ENCODE data around the gene CNPPD1. TPM values are rescaled to one million over a fixed set of nuclear protein-coding genes. Genes with fewer than 3 reads are reported as not detected.

The CNPPD1 gene
- total RNA-seq, 1 donor from 2014 or later, result 38.9 TPM

DNA sequence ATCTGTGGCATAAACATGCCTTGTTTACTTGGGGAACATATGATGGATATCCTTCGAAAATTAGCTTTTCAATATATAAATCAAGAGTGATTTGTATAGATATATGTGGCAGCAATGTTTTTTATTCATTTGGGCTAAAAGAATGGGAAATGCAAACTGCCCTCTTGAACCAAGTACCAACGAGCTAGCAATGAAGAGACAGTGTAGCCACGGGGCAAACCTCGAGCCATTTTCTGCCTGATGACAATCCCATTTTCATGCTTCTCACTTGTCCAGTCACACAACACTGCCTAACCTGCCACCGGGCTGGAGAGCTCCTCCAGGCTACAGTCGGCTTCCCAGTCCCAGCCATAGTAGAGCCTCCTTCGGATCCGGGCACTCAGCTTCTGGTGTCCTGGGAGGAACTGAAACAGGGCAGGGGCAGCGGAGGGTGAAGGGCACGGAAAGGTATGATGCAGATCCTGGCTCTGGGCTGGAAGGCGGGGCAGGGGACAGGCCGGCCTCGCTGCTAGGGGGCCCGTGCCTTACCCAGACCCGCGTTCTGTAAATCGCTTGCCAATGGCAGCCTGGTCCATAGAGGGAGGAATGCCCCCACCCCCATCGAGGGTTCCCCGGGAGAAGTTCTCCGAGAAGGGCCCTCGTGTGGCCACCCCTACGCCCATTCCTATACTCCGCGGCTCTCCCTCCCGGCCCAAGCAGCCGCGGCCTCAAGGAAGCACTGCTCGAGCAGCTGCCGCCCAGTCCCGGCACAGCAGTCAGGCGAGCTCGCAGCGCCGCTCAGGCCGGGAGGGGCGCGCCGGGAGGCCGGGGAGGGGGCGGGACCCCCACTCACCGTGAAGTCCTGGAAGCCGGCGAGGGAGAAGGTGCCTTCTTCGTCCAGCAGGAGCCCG is 552 bp downstream of the CNPPD1 start:
- H3K9me3 Mint-ChIP-seq (ENCODE audit: low read depth), result no peaks in the 10 kb centered on the region
- H3K27ac Mint-ChIP-seq, result peak overlapping the region; percentile 81
- H3K4me3 Mint-ChIP-seq (ENCODE audit: low read depth), result peak overlapping the region; percentile 87
- peaks cover 7% of the 10 kb centered on the region for H3K36me3 Mint-ChIP-seq (ENCODE audit: insufficient read depth)
- H3K4me1 Mint-ChIP-seq (ENCODE audit: low read depth), result peaks cover 20% of the 10 kb centered on the region
- no peaks in the 10 kb centered on the region for H3K27me3 Mint-ChIP-seq
- TF ChIP-seq, protein P1, sequence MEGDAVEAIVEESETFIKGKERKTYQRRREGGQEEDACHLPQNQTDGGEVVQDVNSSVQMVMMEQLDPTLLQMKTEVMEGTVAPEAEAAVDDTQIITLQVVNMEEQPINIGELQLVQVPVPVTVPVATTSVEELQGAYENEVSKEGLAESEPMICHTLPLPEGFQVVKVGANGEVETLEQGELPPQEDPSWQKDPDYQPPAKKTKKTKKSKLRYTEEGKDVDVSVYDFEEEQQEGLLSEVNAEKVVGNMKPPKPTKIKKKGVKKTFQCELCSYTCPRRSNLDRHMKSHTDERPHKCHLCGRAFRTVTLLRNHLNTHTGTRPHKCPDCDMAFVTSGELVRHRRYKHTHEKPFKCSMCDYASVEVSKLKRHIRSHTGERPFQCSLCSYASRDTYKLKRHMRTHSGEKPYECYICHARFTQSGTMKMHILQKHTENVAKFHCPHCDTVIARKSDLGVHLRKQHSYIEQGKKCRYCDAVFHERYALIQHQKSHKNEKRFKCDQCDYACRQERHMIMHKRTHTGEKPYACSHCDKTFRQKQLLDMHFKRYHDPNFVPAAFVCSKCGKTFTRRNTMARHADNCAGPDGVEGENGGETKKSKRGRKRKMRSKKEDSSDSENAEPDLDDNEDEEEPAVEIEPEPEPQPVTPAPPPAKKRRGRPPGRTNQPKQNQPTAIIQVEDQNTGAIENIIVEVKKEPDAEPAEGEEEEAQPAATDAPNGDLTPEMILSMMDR (IDR thresholded peaks at IDR 0.05; ENCODE audit: unreplicated experiment), result peak; percentile 27
- DNase-seq (ENCODE audit: low spot score, unreplicated experiment), result no peak

DNA sequence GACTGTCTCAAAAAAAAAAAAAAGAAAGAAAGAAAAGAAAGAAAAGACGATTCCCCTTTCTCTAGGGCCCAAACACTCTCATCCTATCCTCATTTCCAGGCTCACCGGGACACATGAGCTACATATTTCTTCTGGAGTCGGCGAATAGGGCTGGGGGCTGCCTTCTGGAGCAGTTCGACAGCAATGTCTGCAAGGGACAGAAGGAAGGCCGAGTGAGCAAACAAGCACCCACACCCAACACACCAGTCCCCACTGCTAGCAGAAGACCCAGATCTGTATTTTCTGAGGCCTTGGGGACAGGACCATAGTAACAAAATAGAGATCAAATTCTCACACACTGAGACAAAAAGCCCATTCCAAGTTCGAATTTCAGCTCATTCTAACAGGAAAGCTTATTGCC is 1.2 kb downstream of the CNPPD1 start:
- DNase-seq (ENCODE audit: low spot score, unreplicated experiment), result no peak
- Mint-ChIP-seq H3K4me3 (ENCODE audit: low read depth) (peak overlapping the region; percentile 87), H3K36me3 (ENCODE audit: insufficient read depth) (peaks cover 4% of the 10 kb centered on the region), H3K27me3 (no peaks in the 10 kb centered on the region), H3K4me1 (ENCODE audit: low read depth) (peaks cover 20% of the 10 kb centered on the region), H3K27ac (no peak overlapping the region), H3K9me3 (ENCODE audit: low read depth) (no peaks in the 10 kb centered on the region)
- TF ChIP-seq, protein P1 (IDR thresholded peaks at IDR 0.05; ENCODE audit: unreplicated experiment), result no peak

DNA sequence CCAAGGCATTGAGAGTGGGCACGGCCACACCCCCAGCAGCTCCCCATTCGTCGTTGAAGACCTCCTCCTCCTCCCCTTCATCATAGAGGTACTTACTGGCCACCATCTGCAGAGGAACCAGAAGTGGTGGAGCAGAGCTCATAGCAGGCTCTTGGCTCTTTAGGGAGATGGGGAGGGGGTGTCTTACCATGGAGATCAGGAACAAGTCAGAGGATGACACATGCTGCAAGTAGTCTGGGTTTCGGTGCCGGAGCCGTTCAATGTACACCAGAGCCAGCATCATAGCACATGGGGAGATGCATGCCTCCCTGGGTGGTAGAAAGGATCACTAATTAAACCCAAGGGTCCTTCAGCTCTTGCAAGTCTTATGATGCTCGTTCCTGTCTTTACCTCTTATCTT is 1.9 kb downstream of the CNPPD1 start:
- H3K27me3 Mint-ChIP-seq, result no peaks in the 10 kb centered on the region
- TF ChIP-seq, protein P1 (IDR thresholded peaks at IDR 0.05; ENCODE audit: unreplicated experiment), result no peak
- no peak overlapping the region for H3K27ac Mint-ChIP-seq
- H3K36me3 Mint-ChIP-seq (ENCODE audit: insufficient read depth), result peaks cover 4% of the 10 kb centered on the region
- DNase-seq (ENCODE audit: low spot score, unreplicated experiment), result no peak
- no peak overlapping the region for H3K4me3 Mint-ChIP-seq (ENCODE audit: low read depth)
- no peaks in the 10 kb centered on the region for H3K9me3 Mint-ChIP-seq (ENCODE audit: low read depth)
- peaks cover 20% of the 10 kb centered on the region for H3K4me1 Mint-ChIP-seq (ENCODE audit: low read depth)

DNA sequence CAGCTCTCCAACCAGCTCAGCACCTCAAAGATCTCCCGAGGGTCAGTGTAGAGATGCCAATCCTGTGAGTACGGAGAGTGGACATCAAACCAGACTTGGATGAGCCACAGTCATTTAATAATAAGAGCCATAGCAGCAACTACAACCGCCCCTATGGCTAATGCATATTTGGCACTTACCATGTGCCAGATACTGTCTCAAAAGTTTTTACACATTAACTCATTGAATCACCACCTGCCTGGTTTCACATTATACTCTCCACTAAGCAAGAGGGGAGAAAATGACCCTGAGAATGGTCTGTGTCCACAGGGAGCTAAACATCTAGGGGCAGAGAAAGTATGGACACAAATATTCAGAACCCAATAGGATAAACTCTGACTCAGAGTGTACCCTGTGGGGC is 2.6 kb downstream of the CNPPD1 start:
- Mint-ChIP-seq H3K4me1 (ENCODE audit: low read depth) (peaks cover 17% of the 10 kb centered on the region), H3K27ac (no peak overlapping the region), H3K36me3 (ENCODE audit: insufficient read depth) (peaks cover 4% of the 10 kb centered on the region), H3K27me3 (no peaks in the 10 kb centered on the region), H3K9me3 (ENCODE audit: low read depth) (no peaks in the 10 kb centered on the region), H3K4me3 (ENCODE audit: low read depth) (no peak overlapping the region)
- TF ChIP-seq, protein P1 (IDR thresholded peaks at IDR 0.05; ENCODE audit: unreplicated experiment), result no peak
- no peak for DNase-seq (ENCODE audit: low spot score, unreplicated experiment)

DNA sequence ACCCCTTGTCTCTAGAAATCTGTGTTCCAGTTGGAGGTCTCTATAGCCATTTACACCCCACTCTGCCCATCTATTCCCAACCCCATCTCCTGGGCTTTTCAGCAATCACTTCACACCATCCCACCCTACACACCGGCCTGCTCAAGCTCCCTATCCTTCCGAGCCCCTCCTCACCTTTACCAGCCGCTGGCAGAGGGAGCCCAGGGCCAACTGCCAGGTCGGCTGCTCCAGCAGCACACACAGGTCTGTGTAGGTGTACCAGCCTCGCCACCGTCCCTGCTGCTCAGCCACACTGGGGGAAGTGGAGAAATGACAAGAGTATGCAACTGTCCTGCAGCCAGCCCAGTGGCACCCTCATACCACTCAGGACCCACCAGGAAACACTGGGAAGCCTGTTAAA is 3.5 kb downstream of the CNPPD1 start:
- Mint-ChIP-seq H3K27me3 (no peaks in the 10 kb centered on the region), H3K27ac (no peak overlapping the region)
- TF ChIP-seq, protein P1 (IDR thresholded peaks at IDR 0.05; ENCODE audit: unreplicated experiment), result no peak

More for the DNA sequence above, 3.5 kb downstream of the CNPPD1 start:
- H3K36me3 Mint-ChIP-seq (ENCODE audit: insufficient read depth), result peaks cover 4% of the 10 kb centered on the region
- H3K4me1 Mint-ChIP-seq (ENCODE audit: low read depth), result peaks cover 13% of the 10 kb centered on the region
- no peak overlapping the region for H3K4me3 Mint-ChIP-seq (ENCODE audit: low read depth)
- DNase-seq (ENCODE audit: low spot score, unreplicated experiment), result no peak
- H3K9me3 Mint-ChIP-seq (ENCODE audit: low read depth), result no peaks in the 10 kb centered on the region
